ENCODE results near the gene STMN3. TPM values are rescaled to one million over a fixed set of nuclear protein-coding genes. Genes with fewer than 3 reads are reported as not detected.
A peak's percentile ranks its signal among the peaks of the same experiment; 100 is the strongest.
"Not testable (repeated sequence)": the region's sequence is repeated elsewhere in the genome, so short reads cannot be mapped to it uniquely, and the experiment has no call there.

Gene STMN3
- total RNA-seq, 2 donors from 2014 or later = 0.88 to 3.2 TPM

- H3K27ac Mint-ChIP-seq = no peak overlapping the region
- H3K9me3 Mint-ChIP-seq = no peaks in the 10 kb centered on the region
- no peak overlapping the region for H3K4me3 Mint-ChIP-seq
- no peaks in the 10 kb centered on the region for H3K27me3 Mint-ChIP-seq
- no peak for DNase-seq (ENCODE audit: low spot score)
- H3K4me1 Mint-ChIP-seq (ENCODE audit: low read depth in 2 of 2) = peaks cover 15 to 20% of the 10 kb centered on the region in 2 donors
- H3K36me3 Mint-ChIP-seq = no peaks in the 10 kb centered on the region
- ATAC-seq = no peak
Measured at GRCh38 chr20:63661108-63661507, 7.9 kb upstream of the STMN3 start.

DNA sequence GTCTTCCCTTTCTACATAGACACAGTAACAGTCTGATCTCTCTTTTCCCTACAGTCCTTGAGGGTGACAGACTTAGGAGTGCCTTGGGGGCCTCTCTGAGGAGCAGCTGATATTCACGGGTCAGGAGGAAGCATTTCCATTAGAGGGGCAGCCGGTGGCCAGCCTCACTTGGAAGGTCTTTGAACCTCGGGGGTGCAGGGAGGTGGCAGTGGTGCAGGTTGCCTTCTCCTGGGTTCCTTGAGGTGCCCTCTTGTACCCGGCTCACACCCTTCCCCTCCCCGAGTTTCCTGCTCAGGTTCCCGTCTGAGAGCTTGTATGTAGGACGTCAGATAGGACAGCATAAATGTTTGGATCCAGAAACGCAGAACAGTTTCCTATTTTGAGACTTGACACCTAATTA lies 7.4 kb upstream of the STMN3 start:
- no peak for DNase-seq (ENCODE audit: low spot score)
- Mint-ChIP-seq H3K36me3 (no peaks in the 10 kb centered on the region), H3K4me1 (ENCODE audit: low read depth in 2 of 2) (peaks cover 15 to 20% of the 10 kb centered on the region in 2 donors), H3K9me3 (no peaks in the 10 kb centered on the region), H3K27me3 (no peaks in the 10 kb centered on the region), H3K27ac (no peak overlapping the region), H3K4me3 (no peak overlapping the region)
- ATAC-seq = no peak

GRCh38 chr20:63660174-63660573 lies 7.0 kb upstream of the STMN3 start:
- not testable (repeated sequence) for H3K9me3 Mint-ChIP-seq; H3K27me3 Mint-ChIP-seq; ATAC-seq; H3K36me3 Mint-ChIP-seq; DNase-seq (ENCODE audit: low spot score); H3K27ac Mint-ChIP-seq
- Mint-ChIP-seq H3K4me1 (ENCODE audit: low read depth in 2 of 2) (peaks cover 15 to 20% of the 10 kb centered on the region in 2 donors), H3K4me3 (peak overlapping the region; percentile 12)

DNA sequence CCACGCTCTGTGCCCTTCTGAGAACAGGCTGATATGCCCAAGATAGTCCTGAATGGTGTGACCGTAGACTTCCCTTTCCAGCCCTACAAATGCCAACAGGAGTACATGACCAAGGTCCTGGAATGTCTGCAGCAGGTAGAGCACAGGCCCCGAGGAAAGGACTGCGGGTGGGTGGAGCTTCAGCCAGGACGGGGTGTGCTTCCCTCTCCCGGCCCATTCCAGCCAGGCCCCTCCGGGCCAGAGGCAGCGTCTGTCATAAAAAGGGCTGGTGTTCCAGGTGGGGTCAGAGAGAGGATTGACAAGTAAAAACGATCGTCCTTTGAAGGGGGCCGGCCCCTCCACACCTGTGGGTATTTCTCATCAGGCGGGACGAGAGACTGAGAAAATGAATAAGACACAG lies 6.1 kb upstream of the STMN3 start:
- H3K4me1 Mint-ChIP-seq (ENCODE audit: low read depth in 2 of 2) = peaks cover 17 to 19% of the 10 kb centered on the region in 2 donors
- no peak for ATAC-seq
- H3K9me3 Mint-ChIP-seq = no peaks in the 10 kb centered on the region
- H3K27ac Mint-ChIP-seq = peak overlapping the region in 1 of 2 donors; percentile 97
- H3K36me3 Mint-ChIP-seq = no peaks in the 10 kb centered on the region
- H3K27me3 Mint-ChIP-seq = peaks cover 0 to 2% of the 10 kb centered on the region in 2 donors
- no peak for DNase-seq (ENCODE audit: low spot score)
- H3K4me3 Mint-ChIP-seq = peak overlapping the region; percentile 96

DNA sequence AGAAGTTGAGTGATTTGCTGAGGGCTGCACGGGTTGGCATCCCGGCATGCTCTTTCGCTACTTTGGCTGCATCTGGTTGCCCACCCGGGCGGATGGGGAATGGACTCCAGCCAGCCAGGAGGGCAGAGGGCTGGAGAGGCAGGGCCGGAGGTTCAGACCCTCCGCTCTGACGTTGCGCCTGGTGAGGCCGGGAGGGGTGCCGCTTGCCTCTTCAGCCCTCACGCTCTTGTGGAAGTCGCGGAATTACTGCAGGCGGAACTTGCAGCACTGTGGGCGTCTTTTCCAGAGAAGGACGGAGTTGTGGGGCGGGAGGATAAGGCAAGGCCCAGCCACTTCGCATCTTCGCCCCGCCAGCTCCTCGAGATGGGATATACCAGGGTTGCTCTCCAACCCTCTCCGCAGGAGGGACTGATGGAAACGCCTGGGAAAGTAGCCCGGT lies 5.5 kb upstream of the STMN3 start:
- peaks cover 21 to 23% of the 10 kb centered on the region in 2 donors for H3K4me1 Mint-ChIP-seq (ENCODE audit: low read depth in 2 of 2)
- H3K27ac Mint-ChIP-seq = peak overlapping the region; percentile 94 to 97
- ATAC-seq (peak in 1 of 2 donors; percentile 31), DNase-seq (ENCODE audit: low spot score) (no peak)
- no peaks in the 10 kb centered on the region for H3K36me3 Mint-ChIP-seq
- no peaks in the 10 kb centered on the region for H3K9me3 Mint-ChIP-seq
- H3K4me3 Mint-ChIP-seq = peak overlapping the region; percentile 96
- H3K27me3 Mint-ChIP-seq = peaks cover 0 to 2% of the 10 kb centered on the region in 2 donors

GRCh38 chr20:63657937-63658748 lies 4.9 kb upstream of the STMN3 start, which contains the start of gene RTEL1:
TSS of gene RTEL1 (plus strand) at chr20:63658312. CDS start at chr20:63659403, 1,091 bp downstream.
- no peaks in the 10 kb centered on the region for H3K9me3 Mint-ChIP-seq
- H3K27ac Mint-ChIP-seq = peak within 1 kb of the TSS; percentile 94 to 97
- H3K4me3 Mint-ChIP-seq = peak within 1 kb of the TSS; percentile 96
- peak; percentile 94 for DNase-seq (ENCODE audit: low spot score)
- peak; percentile 93 to 96 for ATAC-seq
- peaks cover 23 to 24% of the 10 kb centered on the region in 2 donors for H3K4me1 Mint-ChIP-seq (ENCODE audit: low read depth in 2 of 2)
- H3K36me3 Mint-ChIP-seq = no peaks in the 10 kb centered on the region
- peaks cover 0 to 2% of the 10 kb centered on the region in 2 donors for H3K27me3 Mint-ChIP-seq

- no peak for ATAC-seq
Measured at GRCh38 chr20:63657260-63657936, 4.2 kb upstream of the STMN3 start.

DNA sequence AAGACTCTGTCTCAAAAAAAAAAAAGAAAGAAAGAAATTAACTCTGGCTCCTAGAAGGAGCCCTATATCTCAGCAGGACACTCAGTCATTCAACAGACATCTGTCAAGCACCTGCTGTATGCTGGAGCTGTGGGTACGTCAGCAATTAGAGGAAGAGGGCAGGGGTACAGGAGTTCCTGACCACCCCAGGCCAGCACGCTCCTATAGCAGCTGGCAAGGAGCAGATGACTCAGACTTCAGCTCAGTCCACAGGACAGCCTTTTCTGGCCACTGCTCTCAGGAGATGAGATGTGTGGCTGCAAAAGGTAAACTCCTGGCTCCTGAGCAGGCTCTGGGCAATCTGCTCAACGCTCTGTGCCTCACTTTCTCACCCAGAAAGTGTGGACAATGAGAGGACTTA lies 3.2 kb upstream of the STMN3 start:
- no peaks in the 10 kb centered on the region for H3K9me3 Mint-ChIP-seq
- H3K27ac Mint-ChIP-seq = peak overlapping the region in 1 of 2 donors; percentile 51
- H3K36me3 Mint-ChIP-seq = no peaks in the 10 kb centered on the region
- no peak overlapping the region for H3K4me3 Mint-ChIP-seq
- DNase-seq (ENCODE audit: low spot score) (peak; percentile 34), ATAC-seq (no peak)
- H3K27me3 Mint-ChIP-seq = peaks cover 4 to 5% of the 10 kb centered on the region in 2 donors
- H3K4me1 Mint-ChIP-seq (ENCODE audit: low read depth in 2 of 2) = peaks cover 26 to 27% of the 10 kb centered on the region in 2 donors

More at GRCh38 chr20:63657260-63657936, 4.2 kb upstream of the STMN3 start:
- Mint-ChIP-seq H3K9me3 (no peaks in the 10 kb centered on the region), H3K27me3 (peaks cover 0 to 2% of the 10 kb centered on the region in 2 donors), H3K4me3 (peak overlapping the region; percentile 96), H3K36me3 (no peaks in the 10 kb centered on the region), H3K4me1 (ENCODE audit: low read depth in 2 of 2) (peaks cover 23 to 24% of the 10 kb centered on the region in 2 donors), H3K27ac (peak overlapping the region; percentile 94 to 97)
- no peak for DNase-seq (ENCODE audit: low spot score)

GRCh38 chr20:63655249-63655648 lies 2.0 kb upstream of the STMN3 start:
- Mint-ChIP-seq H3K27ac (no peak overlapping the region), H3K9me3 (no peaks in the 10 kb centered on the region), H3K4me1 (ENCODE audit: low read depth in 2 of 2) (peaks cover 26 to 29% of the 10 kb centered on the region in 2 donors), H3K27me3 (peaks cover 6 to 7% of the 10 kb centered on the region in 2 donors), H3K4me3 (no peak overlapping the region), H3K36me3 (no peaks in the 10 kb centered on the region)
- DNase-seq (ENCODE audit: low spot score) = peak; percentile 29
- ATAC-seq = no peak

- no peaks in the 10 kb centered on the region for H3K36me3 Mint-ChIP-seq
- H3K4me1 Mint-ChIP-seq (ENCODE audit: low read depth in 2 of 2) = peaks cover 19 to 20% of the 10 kb centered on the region in 2 donors
- ATAC-seq = no peak
- H3K27me3 Mint-ChIP-seq = peaks cover 6 to 7% of the 10 kb centered on the region in 2 donors
- no peaks in the 10 kb centered on the region for H3K9me3 Mint-ChIP-seq
- H3K27ac Mint-ChIP-seq = no peak overlapping the region
- H3K4me3 Mint-ChIP-seq = peak overlapping the region; percentile 66
- DNase-seq (ENCODE audit: low spot score) = peak; percentile 49
Measured at GRCh38 chr20:63653974-63654668, 897 bp upstream of the STMN3 start.

- H3K9me3 Mint-ChIP-seq = no peaks in the 10 kb centered on the region
- H3K4me3 Mint-ChIP-seq = peak overlapping the region; percentile 80
- ATAC-seq = peak; percentile 26 to 41
- DNase-seq (ENCODE audit: low spot score) = peak; percentile 58
- H3K27me3 Mint-ChIP-seq = peaks cover 6 to 7% of the 10 kb centered on the region in 2 donors
- H3K4me1 Mint-ChIP-seq (ENCODE audit: low read depth in 2 of 2) = peaks cover 9 to 14% of the 10 kb centered on the region in 2 donors
- H3K27ac Mint-ChIP-seq = no peak overlapping the region
- no peaks in the 10 kb centered on the region for H3K36me3 Mint-ChIP-seq
Measured at GRCh38 chr20:63652192-63652980, 838 bp downstream of the STMN3 start.

DNA sequence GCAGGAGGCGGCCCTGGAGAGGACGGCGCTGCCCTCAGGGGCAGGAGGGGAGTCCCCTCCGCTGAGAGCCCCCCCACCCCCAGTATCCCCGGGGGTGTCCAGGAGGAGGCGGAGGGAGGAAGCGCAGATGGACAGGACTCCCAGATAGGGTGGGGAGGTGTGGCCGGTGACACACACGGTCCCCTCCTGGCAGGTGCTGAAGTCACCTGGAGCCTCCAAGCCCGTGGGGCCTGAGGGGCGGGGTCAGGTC lies 1.4 kb downstream of the STMN3 start:
- Mint-ChIP-seq H3K4me3 (peak overlapping the region; percentile 80), H3K36me3 (no peaks in the 10 kb centered on the region), H3K27me3 (peaks cover 6 to 7% of the 10 kb centered on the region in 2 donors), H3K27ac (peak overlapping the region in 1 of 2 donors; percentile 74), H3K4me1 (ENCODE audit: low read depth in 2 of 2) (peaks cover 9 to 14% of the 10 kb centered on the region in 2 donors), H3K9me3 (no peaks in the 10 kb centered on the region)
- DNase-seq (ENCODE audit: low spot score) (no peak), ATAC-seq (no peak)

- H3K27ac Mint-ChIP-seq; DNase-seq (ENCODE audit: low spot score); H3K9me3 Mint-ChIP-seq; H3K4me3 Mint-ChIP-seq; H3K36me3 Mint-ChIP-seq; ATAC-seq; H3K27me3 Mint-ChIP-seq: not testable (repeated sequence)
- peaks cover 9 to 14% of the 10 kb centered on the region in 2 donors for H3K4me1 Mint-ChIP-seq (ENCODE audit: low read depth in 2 of 2)
Measured at GRCh38 chr20:63650486-63650885, 2.7 kb downstream of the STMN3 start.

All from natural killer cell treated with Interleukin-12 subunit alpha and Interleukin-12 subunit beta and Interleukin-15 and Interleukin-18, amount 100 ng/mL, for 72 hours (primary cell).